WTC11 (cell line): ENCODE results near the gene LIN7A. TPM values are rescaled to one million over a fixed set of nuclear protein-coding genes. Genes with fewer than 3 reads are reported as not detected.

Experiments used
- ATAC-seq: fragments of 200-7000 bp; cut with Tn5 transposase; 2 replicates; pipeline ENCODE4 v1.10.0; 2021; ENCODE audit warnings: mild to moderate bottlenecking, moderate library complexity
- CTCF ChIA-PET: fragments of 300-600 bp; sonication (Branson Sonifier 250); formaldehyde crosslinking; loops from one replicate; lab custom pipeline; 2021; ENCODE audit warnings: antibody characterized with exemption; lab: Charles Lee
- POLR2A ChIA-PET: fragments of 350-600 bp; sonication (Branson Sonifier 250); formaldehyde crosslinking; loops from one replicate; lab custom pipeline; 2021; ENCODE audit warnings: antibody characterized with exemption; lab: Charles Lee
- DNase-seq: peaks from one replicate; pipeline ENCODE4 v3.0.0; 2021; ENCODE audit warnings: low spot score
- H3K27ac Mint-ChIP-seq: 2 replicates; pipeline ENCODE4 v1.8.0; 2021; ENCODE audit warnings: mixed read lengths
- H3K27me3 Mint-ChIP-seq: 2 replicates; pipeline ENCODE4 v1.8.0; 2021; ENCODE audit warnings: low read depth, mild to moderate bottlenecking, moderate library complexity, mixed read lengths
- H3K36me3 Mint-ChIP-seq: 2 replicates; pipeline ENCODE4 v1.8.0; 2021; ENCODE audit warnings: mixed read lengths
- H3K4me1 Mint-ChIP-seq: 2 replicates; pipeline ENCODE4 v1.8.0; 2022; ENCODE audit warnings: mixed read lengths
- H3K4me3 Mint-ChIP-seq: 2 replicates; pipeline ENCODE4 v1.8.0; 2021; ENCODE audit warnings: mild to moderate bottlenecking, moderate library complexity, mixed read lengths
- H3K9me3 Mint-ChIP-seq: 2 replicates; pipeline ENCODE4 v1.8.0; 2021; ENCODE audit warnings: mixed read lengths
- CREM ChIP-seq: sonication (generic); formaldehyde crosslinking; IDR thresholded peaks from 2 replicates; pipeline ENCODE4 v1.8.1; 2022; ENCODE audit warnings: mild to moderate bottlenecking, missing genetic modification reagents, moderate library complexity
- ESRRA ChIP-seq: sonication (generic); formaldehyde crosslinking; IDR thresholded peaks from 2 replicates; pipeline ENCODE4 v1.8.1; 2022; ENCODE audit warnings: mild to moderate bottlenecking, missing genetic modification reagents, borderline replicate concordance
- FOXJ3 ChIP-seq: sonication (generic); formaldehyde crosslinking; IDR thresholded peaks from 2 replicates; pipeline ENCODE4 v1.9.0; 2021; ENCODE audit warnings: missing genetic modification reagents, mild to moderate bottlenecking, borderline replicate concordance
- FOXK1 ChIP-seq: sonication (generic); formaldehyde crosslinking; IDR thresholded peaks from 2 replicates; pipeline ENCODE4 v1.8.0; 2022; ENCODE audit warnings: mild to moderate bottlenecking, moderate library complexity, missing genetic modification reagents
- GTF2I ChIP-seq: fragments of 250-450 bp; sonication (Bioruptor Pico); conservative IDR thresholded peaks from 2 replicates; pipeline ENCODE4 v1.4.0; 2021; ENCODE audit warnings: mild to moderate bottlenecking
- HMGA2 ChIP-seq: fragments of 250-450 bp; sonication (Bioruptor Pico); IDR thresholded peaks from 2 replicates; pipeline ENCODE4 v1.4.0; 2021; ENCODE audit warnings: mild to moderate bottlenecking, moderate library complexity
- HMGXB4 ChIP-seq: sonication (generic); formaldehyde crosslinking; IDR thresholded peaks from 2 replicates; pipeline ENCODE4 v1.8.1; 2023; ENCODE audit warnings: mild to moderate bottlenecking, moderate library complexity, missing genetic modification reagents
- NFATC4 ChIP-seq: fragments of 250-450 bp; sonication (Bioruptor Pico); IDR thresholded peaks from 2 replicates; pipeline ENCODE4 v1.9.0; 2021; ENCODE audit warnings: mild to moderate bottlenecking
- NFE2L1 ChIP-seq: sonication (generic); formaldehyde crosslinking; IDR thresholded peaks from 2 replicates; pipeline ENCODE4 v1.8.1; 2023; ENCODE audit warnings: missing genetic modification reagents
- NFYB ChIP-seq: sonication (generic); formaldehyde crosslinking; conservative IDR thresholded peaks from 2 replicates; pipeline ENCODE4 v1.8.0; 2022; ENCODE audit warnings: low read depth, missing genetic modification reagents
- PREB ChIP-seq: sonication (generic); formaldehyde crosslinking; IDR thresholded peaks from 2 replicates; pipeline ENCODE4 v1.8.1; 2022; ENCODE audit warnings: mild to moderate bottlenecking, missing genetic modification reagents, moderate library complexity, borderline replicate concordance
- SP1 ChIP-seq: sonication (generic); formaldehyde crosslinking; conservative IDR thresholded peaks from 2 replicates; pipeline ENCODE4 v1.8.1; 2022; ENCODE audit warnings: missing genetic modification reagents
- TEAD1 ChIP-seq: sonication (generic); formaldehyde crosslinking; IDR thresholded peaks from 2 replicates; pipeline ENCODE4 v1.8.0; 2022; ENCODE audit warnings: mild to moderate bottlenecking, missing genetic modification reagents
- TEAD4 ChIP-seq: sonication (generic); formaldehyde crosslinking; IDR thresholded peaks from 2 replicates; pipeline ENCODE4 v1.8.0; 2022; ENCODE audit warnings: mild to moderate bottlenecking, missing genetic modification reagents
- ZBTB21 ChIP-seq: sonication (generic); formaldehyde crosslinking; IDR thresholded peaks from 2 replicates; pipeline ENCODE4 v1.8.1; 2023; ENCODE audit warnings: mild to moderate bottlenecking, missing genetic modification reagents, borderline replicate concordance
- ZNF121 ChIP-seq: sonication (generic); formaldehyde crosslinking; IDR thresholded peaks from 2 replicates; pipeline ENCODE4 v1.8.0; 2023; ENCODE audit warnings: missing genetic modification reagents
- ZNF425 ChIP-seq: fragments of 250-450 bp; sonication (Bioruptor Pico); conservative IDR thresholded peaks from 2 replicates; pipeline ENCODE4 v1.9.0; 2021; ENCODE audit warnings: mild to moderate bottlenecking
- ZNF532 ChIP-seq: fragments of 250-450 bp; sonication (Bioruptor Pico); IDR thresholded peaks from 2 replicates; pipeline ENCODE4 v1.9.0; 2021; ENCODE audit warnings: mild to moderate bottlenecking, borderline replicate concordance
- total RNA-seq: library from RNA; stranded (reverse); gene quantifications from 3 replicates; pipeline ENCODE4 v1.2.3, GENCODE V29; 2021

Gene LIN7A
- total RNA-seq, 1 experiment from 2014 or later: 8.5 TPM

- TF ChIP-seq SP1 (CRISPR knock-in tag): no peak
- TF ChIP-seq TEAD1 (CRISPR knock-in tag): no peak
- no peak for TF ChIP-seq PREB (CRISPR knock-in tag)
- TF ChIP-seq ESRRA (CRISPR knock-in tag): no peak
- no peak for TF ChIP-seq ZBTB21
- no peak for TF ChIP-seq ZNF532 (CRISPR knock-in tag)
- TF ChIP-seq TEAD4: no peak
- TF ChIP-seq NFYB (CRISPR knock-in tag): no peak
- peaks cover 72% of the 10 kb centered on the region for H3K4me1 Mint-ChIP-seq
- H3K36me3 Mint-ChIP-seq: peaks cover 53% of the 10 kb centered on the region
- H3K4me3 Mint-ChIP-seq: peak overlapping the region; percentile 37; the same call in 1 of the 2 replicates
- ATAC-seq (no peak), DNase-seq (no peak)
- CTCF ChIA-PET: no interaction called here
- POLR2A ChIA-PET: no interaction called here
- H3K9me3 Mint-ChIP-seq: peaks cover 38% of the 10 kb centered on the region
- H3K27me3 Mint-ChIP-seq: no peaks in the 10 kb centered on the region; the same call in 1 of the 2 replicates
- no peak overlapping the region; the same call in 1 of the 2 replicates for H3K27ac Mint-ChIP-seq
Observed at GRCh38 chr12:80780746-80781145, 157.0 kb downstream of the LIN7A start.

GRCh38 chr12:80778005-80778541, 159.7 kb downstream of the LIN7A start:
- POLR2A ChIA-PET: no interaction called here
- Mint-ChIP-seq H3K36me3 (peaks cover 60% of the 10 kb centered on the region), H3K27me3 (no peaks in the 10 kb centered on the region; the same call in 1 of the 2 replicates), H3K4me3 (no peak overlapping the region), H3K9me3 (peaks cover 55% of the 10 kb centered on the region)
- TF ChIP-seq ZNF121 (CRISPR knock-in tag) (no peak), FOXJ3 (no peak), CREM (CRISPR knock-in tag) (no peak), NFE2L1 (no peak), HMGA2 (no peak), FOXK1 (CRISPR knock-in tag) (no peak), GTF2I (no peak), NFATC4 (CRISPR knock-in tag) (no peak), ZNF425 (CRISPR knock-in tag) (no peak), TEAD1 (CRISPR knock-in tag) (no peak), PREB (CRISPR knock-in tag) (no peak), HMGXB4 (no peak)
- TF ChIP-seq, all 79 proteins: peak for 0
- ATAC-seq: no peak
- DNase-seq: no peak
- peaks cover 56% of the 10 kb centered on the region for H3K4me1 Mint-ChIP-seq
- no peak overlapping the region for H3K27ac Mint-ChIP-seq
- CTCF ChIA-PET: interaction anchor here (0.6 to 1.5 kb wide), 4 partner anchors 8 to 480 kb away, joined by 3 to 4 read pairs (median 4); no protein-coding TSS in a partner anchor
